CD14-positive monocyte (primary cell): ENCODE measurements around the gene C1orf94. TPM values are rescaled to one million over a fixed set of nuclear protein-coding genes. Genes with fewer than 3 reads are reported as not detected.

Experiments
- DNase-seq, 3 donors: peaks; one replicate each; pipeline ENCODE4 v3.0.0-alpha.2; 2011 to 2022
- H2AFZ ChIP-seq: 2 replicates; pipeline ENCODE4 v1.6.0; 2012; ENCODE audit warnings: mild to moderate bottlenecking, low read depth, low read length, inconsistent platforms; ENCODE audit not compliant: insufficient read depth, poor library complexity, severe bottlenecking
- H3K27ac ChIP-seq, 2 donors: 1 replicate in 1 of 2; 2 replicates in 1 of 2; pipeline ENCODE4 v1.5.1; 2012 to 2013; ENCODE audit warnings: low read length in 2 of 2, control low read depth in 1 of 2, inconsistent platforms in 1 of 2, low read depth in 1 of 2, mild to moderate bottlenecking in 1 of 2
- H3K27me3 ChIP-seq, 2 donors: one replicate each; pipeline versions ENCODE4 v1.6.0 to v1.6.1; 2011 to 2013; ENCODE audit warnings: low read length in 2 of 2; ENCODE audit not compliant: control insufficient read depth in 2 of 2, insufficient read depth in 2 of 2
- H3K36me3 ChIP-seq, 2 donors: replicated peaks in 1 of 2; 1 replicate in 1 of 2; 2 replicates in 1 of 2; pipeline versions ENCODE4 v1.5.1 to v1.6.1; 2012 to 2013; ENCODE audit warnings: low read length in 2 of 2, control low read depth in 1 of 2, inconsistent platforms in 1 of 2, mild to moderate bottlenecking in 1 of 2; ENCODE audit not compliant: insufficient read depth in 2 of 2, control insufficient read depth in 1 of 2
- H3K4me1 ChIP-seq, 2 donors: 1 replicate in 1 of 2; 2 replicates in 1 of 2; pipeline versions ENCODE4 v1.5.1 to v1.6.1; 2012 to 2013; ENCODE audit warnings: low read length in 2 of 2, control low read depth in 1 of 2, inconsistent platforms in 1 of 2, mild to moderate bottlenecking in 1 of 2, moderate library complexity in 1 of 2; ENCODE audit not compliant: insufficient read depth in 2 of 2, control insufficient read depth in 1 of 2
- H3K4me2 ChIP-seq: replicated peaks from 2 replicates; pipeline ENCODE3; 2012; ENCODE audit warnings: low read length, moderate library complexity, mild to moderate bottlenecking; ENCODE audit not compliant: poor library complexity, severe bottlenecking; ENCODE audit errors: extremely low read depth
- H3K4me3 ChIP-seq, 3 experiments: fragments of 200-600 bp in 1 of 3; sonication (generic) in 1 of 3; replicated peaks in 1 of 3; 1 replicate in 2 of 3; 2 replicates in 1 of 3; pipeline ENCODE4 v1.5.1; 2011 to 2013; ENCODE audit warnings: low read length in 3 of 3, mild to moderate bottlenecking in 3 of 3, control low read depth in 2 of 3, low read depth in 2 of 3, inconsistent platforms in 1 of 3, moderate library complexity in 1 of 3
- H3K79me2 ChIP-seq: 2 replicates; pipeline ENCODE4 v1.6.0; 2012; ENCODE audit warnings: mild to moderate bottlenecking, control low read depth, inconsistent platforms, low read length, moderate library complexity; ENCODE audit not compliant: insufficient read depth
- H3K9ac ChIP-seq: 2 replicates; pipeline ENCODE4 v1.6.0; 2017; ENCODE audit warnings: low read length, mild to moderate bottlenecking; ENCODE audit not compliant: insufficient read depth, poor library complexity, severe bottlenecking
- H3K9me3 ChIP-seq, 2 donors: replicated peaks in 1 of 2; 1 replicate in 1 of 2; 2 replicates in 1 of 2; pipeline versions ENCODE4 v1.5.1 to v1.6.1; 2012 to 2013; ENCODE audit warnings: low read length in 2 of 2, control low read depth in 1 of 2; ENCODE audit not compliant: control insufficient read depth in 1 of 2, insufficient read depth in 1 of 2
- H4K20me1 ChIP-seq: 2 replicates; pipeline ENCODE4 v1.6.0; 2012; ENCODE audit warnings: mild to moderate bottlenecking, low read length, control low read depth, moderate library complexity; ENCODE audit not compliant: insufficient read depth
- H3K27ac Mint-ChIP-seq, 7 donors: one replicate each; pipeline ENCODE4 v1.8.0; 2020; ENCODE audit warnings: mild to moderate bottlenecking in 7 of 7, mixed read lengths in 7 of 7, moderate library complexity in 6 of 7, inconsistent platforms in 2 of 7
- H3K27me3 Mint-ChIP-seq, 3 donors: one replicate each; pipeline ENCODE4 v1.8.0; 2021 to 2022; ENCODE audit warnings: low read depth in 3 of 3, mild to moderate bottlenecking in 3 of 3, mixed read lengths in 3 of 3, moderate library complexity in 3 of 3, inconsistent platforms in 1 of 3
- H3K36me3 Mint-ChIP-seq, 2 donors: one replicate each; pipeline ENCODE4 v1.8.0; 2020; ENCODE audit warnings: mixed read lengths in 2 of 2, inconsistent platforms in 1 of 2, mild to moderate bottlenecking in 1 of 2
- H3K4me1 Mint-ChIP-seq: one replicate; pipeline ENCODE4 v1.8.0; 2020; ENCODE audit warnings: mild to moderate bottlenecking, mixed read lengths
- H3K4me3 Mint-ChIP-seq, 2 donors: one replicate each; pipeline ENCODE4 v1.8.0; 2020; ENCODE audit warnings: mild to moderate bottlenecking in 2 of 2, mixed read lengths in 2 of 2, moderate library complexity in 1 of 2
- H3K9me3 Mint-ChIP-seq, 7 donors: one replicate each; pipeline ENCODE4 v1.8.0; 2020 to 2022; ENCODE audit warnings: mixed read lengths in 7 of 7, mild to moderate bottlenecking in 6 of 7, moderate library complexity in 6 of 7, inconsistent platforms in 2 of 7
- CTCF ChIP-seq: fragments of 200-600 bp; IDR thresholded peaks from one replicate; pipeline ENCODE4 v1.8.0; 2022; ENCODE audit warnings: antibody characterized with exemption, mild to moderate bottlenecking
- WGBS: methylation state at CpG from one replicate; pipeline ENCODE4 v1.1.5; 2013; ENCODE audit warnings: missing lambda C conversion rate; ENCODE audit not compliant: insufficient coverage; 5-methylcytosine and 5-hydroxymethylcytosine counted together
- intact Hi-C, 2 donors: fragments of 100-400 bp; cut with micrococcal nuclease; formaldehyde crosslinking; loops; one replicate each; pipeline versions ENCODE4 v1.15.0 to v1.15.1; 2023
- polyA plus RNA-seq, 3 donors: library from polyadenylated mRNA; depleted of rRNA in 1 of 3; unstranded in 2 of 3; stranded (reverse) in 1 of 3; fragments of 300-500 nt in 2 of 3; fragments of >200 nt in 1 of 3; fragmentation: Illumina TruSeq in 2 of 3; gene quantifications; 1 replicate in 2 of 3; 2 replicates in 1 of 3; pipeline ENCODE4 v1.2.3, GENCODE V29; 2012 to 2021

The C1orf94 gene
- polyA plus RNA-seq, 3 donors, result not detected

GRCh38 chr1:34167389-34167788, 9.3 kb upstream of the C1orf94 start:
- Mint-ChIP-seq H3K9me3 (peaks cover 0 to 14% (median 10%) of the 10 kb centered on the region in 7 donors), H3K4me1 (peaks cover 5% of the 10 kb centered on the region), H3K27ac (no peak overlapping the region), H3K36me3 (no peaks in the 10 kb centered on the region), H3K4me3 (peak overlapping the region in 1 of 2 donors; percentile 40), H3K27me3 (peaks cover 53 to 83% (median 72%) of the 10 kb centered on the region in 3 donors)
- no peak for DNase-seq
- Histone ChIP-seq H3K4me1 (no peaks in the 10 kb centered on the region), H3K27me3 (peaks cover 37 to 73% of the 10 kb centered on the region in 2 donors), H3K79me2 (no peaks in the 10 kb centered on the region), H3K27ac (no peak overlapping the region), H3K4me2 (no peak overlapping the region), H3K9ac (no peak overlapping the region), H3K4me3 (no peak overlapping the region), H2AFZ (no peak overlapping the region), H3K9me3 (peaks cover 0 to 7% of the 10 kb centered on the region in 2 donors), H3K36me3 (no peaks in the 10 kb centered on the region), H4K20me1 (no peaks in the 10 kb centered on the region)
- TF ChIP-seq CTCF, result no peak
- WGBS, result 42% methylated on average over 10 of the region's 13 CpGs
- intact Hi-C loops, result no loop called here

- H3K36me3 Mint-ChIP-seq, result peaks cover 0 to 3% of the 10 kb centered on the region in 2 donors
- intact Hi-C loops, result no loop called here
- H3K27ac Mint-ChIP-seq, result no peak overlapping the region
- no peaks in the 10 kb centered on the region for H4K20me1 ChIP-seq
- no peak overlapping the region for H2AFZ ChIP-seq
- no peak for DNase-seq
- no peaks in the 10 kb centered on the region for H3K4me1 ChIP-seq
- peaks cover 23 to 41% (median 39%) of the 10 kb centered on the region in 3 donors for H3K27me3 Mint-ChIP-seq
- no peaks in the 10 kb centered on the region for H3K79me2 ChIP-seq
- no peaks in the 10 kb centered on the region for H3K36me3 ChIP-seq
- H3K27ac ChIP-seq, result no peak overlapping the region
- H3K9me3 Mint-ChIP-seq, result peaks cover 0 to 8% (median 5%) of the 10 kb centered on the region in 7 donors
- H3K4me2 ChIP-seq, result no peak overlapping the region
- H3K4me3 Mint-ChIP-seq, result peak overlapping the region in 1 of 2 donors; percentile 81
- H3K4me1 Mint-ChIP-seq, result no peaks in the 10 kb centered on the region
- peaks cover 0 to 15% of the 10 kb centered on the region in 2 donors for H3K9me3 ChIP-seq
- no peak overlapping the region for H3K4me3 ChIP-seq
- no peak for TF ChIP-seq CTCF
- H3K27me3 ChIP-seq, result peaks cover 28 to 58% of the 10 kb centered on the region in 2 donors
- H3K9ac ChIP-seq, result no peak overlapping the region
- whole genome bisulfite sequencing, result 100% methylated on average over 1 of the region's 6 CpGs
Measured at GRCh38 chr1:34175744-34176143, 963 bp upstream of the C1orf94 start.
